ENCODE data around the gene CYREN.
"Not testable (repeated sequence)": the region's sequence is repeated elsewhere in the genome, so short reads cannot be mapped to it uniquely, and the experiment has no call there.

Gene CYREN

GRCh38 chr7:135158141-135158655, 12.3 kb downstream of the CYREN start:
- DNase-seq = no peak

- no peak for DNase-seq
These were observed 14.2 kb downstream of the CYREN start for GRCh38 chr7:135156290-135156689.

- DNase-seq = no peak
These were observed 15.8 kb downstream of the CYREN start for GRCh38 chr7:135154734-135155133.

- no peak for DNase-seq
These were observed 18.1 kb downstream of the CYREN start for GRCh38 chr7:135152442-135152841.

GRCh38 chr7:135151533-135151932, 19.0 kb downstream of the CYREN start:
- no peak for DNase-seq

- no peak for DNase-seq
These were observed 19.4 kb downstream of the CYREN start for GRCh38 chr7:135151132-135151531.

GRCh38 chr7:135150072-135150782, 20.3 kb downstream of the CYREN start:
- DNase-seq = no peak

GRCh38 chr7:135147899-135148721, 22.4 kb downstream of the CYREN start, which contains the start of gene TMEM140:
Gene TMEM140 (plus strand): TSS chr7:135148072. CDS start chr7:135164442, 16,370 bp downstream.
- DNase-seq = peak; percentile 48

- DNase-seq = no peak
These were observed 23.1 kb downstream of the CYREN start for GRCh38 chr7:135147341-135147898.

GRCh38 chr7:135143885-135144668, 26.4 kb downstream of the CYREN start:
- no peak for DNase-seq

- DNase-seq = no peak
These were observed 40.9 kb downstream of the CYREN start for GRCh38 chr7:135129579-135129978.

GRCh38 chr7:135128931-135129330, 41.6 kb downstream of the CYREN start:
- no peak for DNase-seq

GRCh38 chr7:135124631-135125030, 45.9 kb downstream of the CYREN start:
- DNase-seq = not testable (repeated sequence)

GRCh38 chr7:135121868-135122267, 48.6 kb downstream of the CYREN start:
- no peak for DNase-seq

GRCh38 chr7:135117096-135117495, 53.4 kb downstream of the CYREN start:
- DNase-seq = no peak
